ENCODE data around the gene NUP210.

The NUP210 gene

GRCh38 chr3:13347390-13347950 is 72.7 kb downstream of the NUP210 start:
- DNase-seq: no peak

GRCh38 chr3:13346481-13347389 is 73.4 kb downstream of the NUP210 start:
- peak; percentile 85 for DNase-seq

- no peak for DNase-seq
Measured at GRCh38 chr3:13345772-13346171, 74.3 kb downstream of the NUP210 start.

GRCh38 chr3:13345284-13345683 is 74.8 kb downstream of the NUP210 start:
- no peak for DNase-seq

- DNase-seq: no peak
Measured at GRCh38 chr3:13344663-13345062, 75.5 kb downstream of the NUP210 start.

GRCh38 chr3:13343601-13344000 is 76.5 kb downstream of the NUP210 start:
- DNase-seq: peak; percentile 14

GRCh38 chr3:13341229-13341905 is 78.8 kb downstream of the NUP210 start:
- no peak for DNase-seq

- no peak for DNase-seq
Measured at GRCh38 chr3:13339833-13340232, 80.3 kb downstream of the NUP210 start.

- DNase-seq: no peak
Measured at GRCh38 chr3:13338996-13339395, 81.1 kb downstream of the NUP210 start.

GRCh38 chr3:13338231-13338630 is 81.9 kb downstream of the NUP210 start:
- DNase-seq: no peak

- DNase-seq: no peak
Measured at GRCh38 chr3:13336592-13336991, 83.5 kb downstream of the NUP210 start.

- no peak for DNase-seq
Measured at GRCh38 chr3:13335503-13335902, 84.6 kb downstream of the NUP210 start.

GRCh38 chr3:13335059-13335458 is 85.1 kb downstream of the NUP210 start:
- no peak for DNase-seq

GRCh38 chr3:13333236-13333897 is 86.8 kb downstream of the NUP210 start:
- DNase-seq: no peak

- no peak for DNase-seq
Measured at GRCh38 chr3:13332740-13333139, 87.4 kb downstream of the NUP210 start.

GRCh38 chr3:13332158-13332557 is 88.0 kb downstream of the NUP210 start:
- DNase-seq: no peak

GRCh38 chr3:13329746-13330145 is 90.4 kb downstream of the NUP210 start:
- no peak for DNase-seq

GRCh38 chr3:13325892-13326443 is 94.2 kb downstream of the NUP210 start:
- DNase-seq: no peak

- no peak for DNase-seq
Measured at GRCh38 chr3:13324835-13325501, 95.2 kb downstream of the NUP210 start.

GRCh38 chr3:13323822-13324221 is 96.3 kb downstream of the NUP210 start:
- no peak for DNase-seq

GRCh38 chr3:13322324-13322723 is 97.8 kb downstream of the NUP210 start:
- no peak for DNase-seq

GRCh38 chr3:13319564-13320220 is 100.4 kb downstream of the NUP210 start:
- DNase-seq: no peak
